GM21447 (cell line): ENCODE measurements around the gene ADSS1.

Experiments used
- ATAC-seq: cut with Tn5 transposase; IDR thresholded peaks from one replicate; pipeline ENCODE4 v1.9.1; 2021; ENCODE audit not compliant: unreplicated experiment

Gene ADSS1

DNA sequence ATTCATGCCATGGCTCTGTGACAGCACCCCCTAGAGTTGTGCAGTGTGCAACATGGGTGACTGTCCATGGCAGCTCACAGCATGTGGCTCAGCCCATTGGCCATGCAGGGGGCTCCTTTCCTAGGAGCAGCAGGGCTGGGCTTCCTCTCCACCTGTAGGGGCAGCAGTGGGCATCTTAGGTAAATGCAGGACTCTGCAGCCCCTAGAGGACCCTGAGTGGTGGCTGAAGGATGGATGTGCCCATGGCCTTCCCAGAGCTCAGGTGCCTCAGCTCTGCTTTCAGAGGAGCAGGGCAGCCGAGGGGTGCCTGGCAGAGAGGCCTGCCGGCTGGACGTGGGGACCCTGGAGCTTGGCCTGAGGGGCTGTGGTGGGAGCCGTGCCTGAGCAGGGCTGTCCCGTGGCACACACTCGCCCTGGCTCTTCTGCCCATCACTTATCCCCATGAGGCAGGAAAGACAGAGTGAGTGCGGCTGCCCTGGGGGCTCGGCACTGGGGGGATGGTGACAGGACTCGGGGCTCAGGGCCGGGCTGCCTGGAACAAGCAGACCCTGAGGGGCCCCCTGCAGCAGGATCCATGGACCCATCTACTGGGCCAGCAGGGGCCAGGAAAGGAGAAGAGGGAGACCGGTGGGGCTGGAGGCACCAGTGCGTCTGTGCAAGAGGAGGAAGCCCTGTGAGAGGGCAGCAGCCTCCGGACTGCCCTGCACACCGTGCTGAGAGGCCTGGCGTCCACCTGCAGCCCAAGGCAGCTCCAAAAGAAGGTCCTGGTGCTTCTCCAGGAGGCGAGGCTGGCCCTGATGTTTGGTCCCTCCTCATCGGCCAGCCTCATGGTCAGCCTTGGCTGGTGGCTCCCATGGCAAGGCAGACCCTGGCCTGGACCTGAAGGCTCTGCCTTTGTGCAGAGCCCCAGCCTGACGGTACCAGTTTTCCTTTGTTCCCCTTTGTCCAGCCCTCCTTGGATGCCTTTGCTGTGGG is 7.6 kb downstream of the ADSS1 start:
- ATAC-seq = no peak

- no peak for ATAC-seq
These were observed 8.4 kb downstream of the ADSS1 start for GRCh38 chr14:104732355-104732804.

DNA sequence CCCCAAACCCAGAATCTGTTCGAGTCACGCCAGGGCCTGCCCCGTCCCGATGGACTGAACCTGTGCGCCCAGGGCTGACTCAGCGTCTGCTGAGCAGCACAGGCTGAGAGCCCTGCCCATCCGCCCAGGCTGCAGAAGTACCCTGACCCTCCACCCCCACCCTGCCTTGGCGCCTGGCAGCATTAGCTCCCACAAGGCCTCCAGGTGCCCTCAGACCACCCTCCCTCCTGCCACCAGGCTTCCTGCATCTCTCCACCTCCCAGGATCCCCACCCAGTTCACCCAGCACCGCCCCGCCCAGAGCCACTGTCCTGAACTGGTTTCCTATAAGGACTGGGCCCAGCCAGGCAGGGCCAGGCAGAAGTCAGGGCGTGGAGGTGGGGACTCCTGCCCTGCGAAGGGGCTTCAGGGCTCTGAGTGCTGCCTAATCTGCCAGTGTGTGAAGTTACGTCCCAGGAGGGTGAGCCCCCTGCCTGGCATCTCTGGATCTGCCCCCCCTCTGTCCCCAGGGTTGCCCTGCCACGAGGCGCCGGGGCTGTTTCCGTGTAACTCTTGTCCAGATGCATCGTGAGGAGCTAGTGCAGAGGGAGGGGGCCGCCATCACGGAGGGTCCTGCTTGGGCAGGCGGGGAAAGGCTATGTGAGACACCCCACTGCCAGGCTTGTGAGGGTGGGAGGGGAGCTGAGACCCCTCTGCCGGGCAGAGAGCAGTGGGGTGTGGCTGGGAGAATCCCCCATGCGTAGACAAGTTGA is 9.1 kb downstream of the ADSS1 start:
- no peak for ATAC-seq

GRCh38 chr14:104734051-104734587 is 10.1 kb downstream of the ADSS1 start:
- no peak for ATAC-seq

DNA sequence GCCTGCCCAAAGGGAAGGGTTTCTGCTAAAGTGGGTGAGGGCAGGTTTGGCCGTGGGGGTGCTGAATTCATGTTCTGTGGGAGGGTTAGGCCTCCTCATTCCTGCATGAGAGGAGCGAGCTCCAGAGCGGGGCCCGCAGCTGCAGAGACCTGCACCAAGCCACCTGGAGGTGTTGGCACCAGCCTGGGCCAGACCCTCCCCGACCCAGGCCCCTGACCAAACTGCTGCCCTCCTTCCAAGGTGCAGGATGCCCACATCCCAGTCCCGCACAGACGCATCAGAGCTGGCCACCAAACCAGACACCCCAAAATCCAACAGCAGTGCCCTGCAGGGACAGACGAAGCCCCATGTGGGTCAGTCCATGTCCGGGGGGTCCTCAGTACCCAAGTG is 10.6 kb downstream of the ADSS1 start:
- no peak for ATAC-seq

DNA sequence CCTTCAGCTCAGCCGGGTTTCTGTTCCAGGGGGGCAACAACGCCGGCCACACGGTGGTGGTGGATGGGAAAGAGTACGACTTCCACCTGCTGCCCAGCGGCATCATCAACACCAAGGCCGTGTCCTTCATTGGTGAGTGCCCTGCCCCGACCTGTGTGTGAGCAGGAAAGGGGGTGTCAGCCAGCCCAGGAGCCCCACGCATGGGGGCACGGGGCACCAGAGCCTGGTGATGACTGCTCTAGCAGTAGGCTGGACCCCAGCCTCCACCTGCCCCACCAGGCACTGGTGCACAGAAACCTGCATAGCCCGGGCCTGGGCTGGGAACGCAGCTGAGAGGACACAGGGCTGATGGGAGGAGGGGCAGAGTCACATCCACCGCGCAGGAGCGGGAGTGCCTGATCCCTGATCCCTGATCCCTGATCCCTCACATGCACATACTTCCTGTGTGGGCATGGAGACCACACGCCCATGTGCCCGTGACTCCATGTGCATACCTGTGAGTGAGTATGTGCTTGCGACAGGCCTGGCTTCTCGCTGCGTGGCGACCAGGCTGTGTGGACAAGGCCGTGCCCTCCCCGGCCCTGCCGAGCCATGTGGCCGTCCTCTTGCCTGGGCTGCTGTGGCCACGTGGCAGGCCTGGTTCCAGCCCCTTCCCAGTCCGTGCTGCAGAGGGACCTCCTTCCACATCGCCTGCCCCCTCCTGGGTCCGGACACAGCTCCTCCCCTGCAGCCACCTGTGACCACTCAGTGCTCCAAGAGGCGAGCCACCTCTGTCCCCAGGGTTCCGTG is 11.2 kb downstream of the ADSS1 start:
- ATAC-seq = no peak

- ATAC-seq = no peak
These were observed 12.0 kb downstream of the ADSS1 start for GRCh38 chr14:104735830-104736642.

DNA sequence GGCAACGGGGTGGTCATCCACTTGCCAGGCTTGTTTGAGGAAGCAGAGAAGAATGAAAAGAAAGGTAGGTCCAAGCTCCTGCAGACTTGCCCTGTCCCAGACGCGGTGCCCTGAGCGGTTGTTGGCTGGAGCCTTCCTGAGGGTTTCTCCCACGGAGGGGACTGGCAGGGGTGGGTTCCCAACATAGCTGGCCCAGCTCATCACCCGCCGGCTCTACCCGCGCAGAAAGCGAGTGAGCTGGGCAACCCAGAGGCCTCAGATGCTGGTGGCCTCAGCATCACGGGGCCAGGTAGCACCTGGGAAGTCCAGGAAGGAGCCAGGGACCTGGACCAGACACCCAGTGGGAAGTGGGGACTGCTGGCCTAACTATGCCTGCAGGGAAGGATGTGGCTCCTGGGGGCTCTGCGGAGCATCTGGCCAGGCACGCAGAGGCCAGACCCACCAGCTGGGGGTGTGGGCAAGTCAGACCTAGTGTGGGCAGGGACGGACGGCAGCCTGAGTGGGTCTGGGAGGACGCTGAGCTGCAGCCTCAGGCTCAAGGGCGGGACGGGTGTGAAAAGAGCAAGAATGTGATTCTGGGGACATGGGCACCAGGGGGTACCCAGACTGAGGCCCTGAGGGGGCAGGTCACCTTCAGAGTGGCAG is 14.5 kb downstream of the ADSS1 start:
- ATAC-seq = no peak

GRCh38 chr14:104739026-104739425 is 15.0 kb downstream of the ADSS1 start:
- ATAC-seq = no peak

GRCh38 chr14:104739546-104740516 is 15.8 kb downstream of the ADSS1 start:
- ATAC-seq = no peak

DNA sequence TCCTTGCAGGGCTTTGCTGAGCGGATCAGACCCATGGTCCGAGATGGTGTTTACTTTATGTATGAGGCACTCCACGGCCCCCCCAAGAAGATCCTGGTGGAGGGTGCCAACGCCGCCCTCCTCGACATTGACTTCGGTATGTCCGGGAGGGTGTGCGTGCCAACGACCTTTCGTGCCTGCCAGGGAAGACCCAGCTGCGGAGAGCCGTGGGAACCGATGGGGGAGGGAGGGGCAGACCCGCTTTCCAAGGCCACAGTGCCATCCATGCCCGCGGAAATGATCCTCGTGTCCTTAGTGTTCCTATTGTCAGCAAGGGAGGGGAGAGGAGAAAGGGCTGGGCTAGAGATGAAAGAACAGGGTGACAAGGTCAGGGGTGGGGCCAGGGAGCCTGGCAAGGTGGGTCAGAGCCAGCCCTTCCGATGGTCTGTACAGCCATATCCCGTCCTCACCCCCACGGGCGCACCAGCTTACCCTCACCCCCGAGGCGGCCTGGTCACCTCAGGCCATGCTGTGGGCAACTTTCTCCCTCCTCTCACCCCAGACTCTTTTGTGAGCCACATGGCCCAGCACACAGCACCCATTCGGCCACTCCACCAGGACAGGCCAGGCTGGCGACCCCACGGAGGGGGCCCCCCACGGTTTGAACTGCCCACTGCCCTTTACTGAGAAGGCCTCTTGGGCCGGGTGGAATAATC is 17.2 kb downstream of the ADSS1 start:
- no peak for ATAC-seq

GRCh38 chr14:104741803-104742251 is 17.8 kb downstream of the ADSS1 start:
- no peak for ATAC-seq

DNA sequence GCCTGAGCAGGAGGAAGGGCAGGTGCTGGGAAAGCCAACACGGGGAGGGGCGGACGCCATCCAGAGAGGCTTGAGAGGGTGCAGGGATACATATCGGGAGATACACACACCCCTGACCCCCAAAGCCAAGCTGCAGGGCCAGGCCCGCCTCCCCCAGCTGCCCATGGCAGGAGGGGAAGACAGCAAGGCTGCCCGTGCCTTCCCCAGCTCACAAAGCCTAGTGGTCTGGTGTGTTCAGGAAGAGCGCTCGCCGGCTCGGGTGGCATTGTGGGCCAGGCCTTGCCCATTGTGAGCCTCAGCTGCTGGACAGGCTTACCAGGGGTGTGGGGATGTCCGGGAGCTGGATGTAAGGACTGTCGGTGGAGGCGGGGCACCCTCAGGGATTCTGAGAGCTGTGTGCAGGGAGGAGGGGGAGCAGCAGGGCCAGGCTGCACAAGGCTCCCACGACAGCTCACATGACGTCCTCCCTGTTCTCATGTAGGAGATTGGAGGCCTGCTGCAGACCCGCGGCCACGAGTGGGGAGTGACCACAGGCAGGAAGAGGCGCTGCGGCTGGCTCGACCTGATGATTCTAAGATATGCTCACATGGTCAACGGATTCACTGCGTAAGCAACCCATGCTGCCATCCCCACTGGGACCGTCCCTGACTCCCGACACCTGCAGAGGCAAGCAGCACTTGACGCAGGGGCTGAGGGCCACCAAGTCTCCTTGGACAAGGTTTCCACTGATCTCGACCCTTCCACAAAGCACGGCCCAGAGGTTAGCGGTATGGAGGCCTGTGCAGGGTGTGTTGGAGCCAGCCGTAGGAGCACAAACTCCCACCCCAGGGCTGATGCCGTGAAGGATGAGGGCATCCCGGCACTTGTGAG is 18.8 kb downstream of the ADSS1 start:
- ATAC-seq = no peak

- no peak for ATAC-seq
These were observed 19.7 kb downstream of the ADSS1 start for GRCh38 chr14:104743461-104744380.

- no peak for ATAC-seq
These were observed 20.5 kb downstream of the ADSS1 start for GRCh38 chr14:104744484-104744883.

GRCh38 chr14:104745431-104745830 is 21.4 kb downstream of the ADSS1 start:
- ATAC-seq = no peak
